ENCODE data around the gene CAPZB. TPM values are rescaled to one million over a fixed set of nuclear protein-coding genes. Genes with fewer than 3 reads are reported as not detected.

The CAPZB gene
- total RNA-seq, 1 experiment from 2014 or later = 348 TPM

DNA sequence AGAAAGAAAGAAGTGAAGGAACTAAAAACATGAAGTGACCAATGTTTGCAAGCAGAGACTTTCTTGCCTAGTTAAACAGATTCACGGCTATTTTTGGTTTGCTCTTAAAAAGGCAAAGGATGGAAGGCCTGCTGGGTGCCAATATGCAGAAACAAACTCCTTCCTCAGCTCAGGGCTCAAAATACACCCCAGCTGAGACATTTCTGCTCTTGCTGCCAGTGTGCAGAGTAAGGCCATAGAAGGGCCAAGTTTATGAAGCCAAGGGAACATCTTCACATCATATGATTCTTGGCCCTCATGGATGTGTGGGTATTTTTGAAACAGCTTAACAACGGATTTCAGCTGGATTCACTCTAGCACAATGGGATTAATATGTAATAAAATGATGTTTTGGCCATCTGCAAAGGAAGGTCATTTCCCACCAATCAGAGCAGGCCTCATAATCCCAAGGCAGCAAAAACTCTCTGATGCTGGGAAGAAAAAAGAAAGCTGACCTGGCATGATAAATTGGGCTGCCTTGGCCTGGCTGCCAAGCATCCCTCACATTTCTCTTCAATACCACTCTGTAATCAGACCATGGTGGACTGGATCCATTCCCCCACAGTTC, 70.7 kb downstream of the CAPZB start:
- Histone ChIP-seq H3K79me1 (ENCODE audit: insufficient read depth, low read depth, low read length, poor library complexity, severe bottlenecking) (peaks cover 13% of the 10 kb centered on the region), H2BK5ac (ENCODE audit: insufficient read length, low read length) (no peak overlapping the region), H3K27ac (ENCODE audit: insufficient read length, low read depth, low read length) (no peak overlapping the region), H3K27me3 (ENCODE audit: insufficient read depth, low read length) (no peaks in the 10 kb centered on the region), H4K91ac (ENCODE audit: insufficient read length, low read depth, low read length) (no peak overlapping the region), H4K20me1 (ENCODE audit: control insufficient read depth, insufficient read depth, insufficient read length) (no peaks in the 10 kb centered on the region), H3T11ph (ENCODE audit: low read length) (no peak overlapping the region), H3K4me2 (ENCODE audit: insufficient read depth, insufficient read length, low read length) (no peak overlapping the region), H3K18ac (ENCODE audit: insufficient read length, low read depth, low read length) (no peak overlapping the region), H4K8ac (replicated peaks; ENCODE audit: insufficient read length, low read depth, low read length) (no peak overlapping the region), H3K9me3 (ENCODE audit: control insufficient read depth, low read depth, low read length) (no peaks in the 10 kb centered on the region), H3K79me2 (ENCODE audit: insufficient read depth, low read length) (peaks cover 12% of the 10 kb centered on the region), H2BK15ac (ENCODE audit: low read depth, low read length) (no peak overlapping the region), H2BK20ac (ENCODE audit: low read depth, low read length, poor library complexity, severe bottlenecking) (no peak overlapping the region), H3K23ac (ENCODE audit: insufficient read length, low read depth, low read length) (no peak overlapping the region), H3K4me1 (ENCODE audit: insufficient read depth, low read length) (no peaks in the 10 kb centered on the region; the same call in 1 of the 2 replicates), H2AK5ac (ENCODE audit: insufficient read length, low read length) (no peak overlapping the region), H2AFZ (ENCODE audit: low read length) (no peak overlapping the region), H4K5ac (ENCODE audit: insufficient read length, low read depth, low read length) (no peak overlapping the region), H3K9ac (ENCODE audit: extremely low read depth, insufficient read length, low read length) (no peak overlapping the region), H3K23me2 (ENCODE audit: insufficient read length, low read depth, low read length, poor library complexity, severe bottlenecking) (no peaks in the 10 kb centered on the region), H2BK12ac (ENCODE audit: insufficient read length, low read depth, low read length) (no peak overlapping the region), H3K4ac (ENCODE audit: low read depth, low read length) (no peak overlapping the region), H3K14ac (ENCODE audit: insufficient read depth, low read length) (no peak overlapping the region), H3K56ac (ENCODE audit: insufficient read length, low read depth, low read length) (no peak overlapping the region), H2BK120ac (ENCODE audit: low read depth, low read length, poor library complexity, severe bottlenecking) (no peak overlapping the region)
- Mint-ChIP-seq H3K4me3 (no peak overlapping the region), H3K27me3 (ENCODE audit: low read depth) (no peaks in the 10 kb centered on the region), H3K9me3 (no peaks in the 10 kb centered on the region), H3K36me3 (ENCODE audit: insufficient read depth in 1 of 3, low read depth in 3 of 3) (peaks cover 18 to 44% (median 22%) of the 10 kb centered on the region in 3 experiments; a peak in 6 of 7 replicates), H3K27ac (peak overlapping the region; percentile 33 to 53 (median 42); a peak in 5 of 7 replicates), H3K4me1 (peaks cover 21 to 28% of the 10 kb centered on the region in 2 experiments)
- TF ChIP-seq, protein P1, sequence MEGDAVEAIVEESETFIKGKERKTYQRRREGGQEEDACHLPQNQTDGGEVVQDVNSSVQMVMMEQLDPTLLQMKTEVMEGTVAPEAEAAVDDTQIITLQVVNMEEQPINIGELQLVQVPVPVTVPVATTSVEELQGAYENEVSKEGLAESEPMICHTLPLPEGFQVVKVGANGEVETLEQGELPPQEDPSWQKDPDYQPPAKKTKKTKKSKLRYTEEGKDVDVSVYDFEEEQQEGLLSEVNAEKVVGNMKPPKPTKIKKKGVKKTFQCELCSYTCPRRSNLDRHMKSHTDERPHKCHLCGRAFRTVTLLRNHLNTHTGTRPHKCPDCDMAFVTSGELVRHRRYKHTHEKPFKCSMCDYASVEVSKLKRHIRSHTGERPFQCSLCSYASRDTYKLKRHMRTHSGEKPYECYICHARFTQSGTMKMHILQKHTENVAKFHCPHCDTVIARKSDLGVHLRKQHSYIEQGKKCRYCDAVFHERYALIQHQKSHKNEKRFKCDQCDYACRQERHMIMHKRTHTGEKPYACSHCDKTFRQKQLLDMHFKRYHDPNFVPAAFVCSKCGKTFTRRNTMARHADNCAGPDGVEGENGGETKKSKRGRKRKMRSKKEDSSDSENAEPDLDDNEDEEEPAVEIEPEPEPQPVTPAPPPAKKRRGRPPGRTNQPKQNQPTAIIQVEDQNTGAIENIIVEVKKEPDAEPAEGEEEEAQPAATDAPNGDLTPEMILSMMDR (conservative IDR thresholded peaks at IDR 0.05) = no peak
- no peak for DNase-seq
- WGBS (ENCODE audit: extremely low coverage, insufficient read length, low lambda C conversion rate) = no CpG with 5 or more reads among the region's 2 CpGs

Measured in H9 (cell line).